Stimulated activated CD8-positive, alpha-beta memory T cell treated with anti-CD3 and anti-CD28 coated beads, Interleukin-7, amount 100 ng/mL, for 24 hours (primary cell): ENCODE data around the gene SERPINI1.
"Not testable (repeated sequence)": the region's sequence is repeated elsewhere in the genome, so short reads cannot be mapped to it uniquely, and the experiment has no call there.

Experiments used
- DNase-seq: peaks from one replicate; pipeline ENCODE4 v3.0.0-alpha.2; 2020; ENCODE audit warnings: low read depth

The SERPINI1 gene

DNA sequence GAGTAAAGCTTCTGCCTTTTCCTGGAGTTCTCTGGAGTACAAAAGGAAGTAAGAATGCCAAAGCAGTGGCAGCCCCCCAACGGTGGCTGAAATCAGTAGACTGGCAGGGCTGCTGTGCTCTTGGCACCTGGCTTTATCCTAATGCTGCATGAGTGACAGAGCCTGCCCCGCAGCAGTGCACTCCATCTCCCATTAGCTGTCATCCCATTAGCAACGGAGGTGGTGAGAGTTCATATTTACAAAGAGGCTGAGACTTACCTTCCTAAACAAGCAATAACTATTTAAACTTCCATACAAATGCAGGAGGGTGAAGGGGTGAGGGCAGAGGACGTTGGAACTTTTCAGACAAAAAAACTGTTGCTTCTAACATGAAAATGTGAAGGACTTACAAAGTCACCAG, 51.9 kb downstream of the SERPINI1 start:
- DNase-seq: no peak

DNA sequence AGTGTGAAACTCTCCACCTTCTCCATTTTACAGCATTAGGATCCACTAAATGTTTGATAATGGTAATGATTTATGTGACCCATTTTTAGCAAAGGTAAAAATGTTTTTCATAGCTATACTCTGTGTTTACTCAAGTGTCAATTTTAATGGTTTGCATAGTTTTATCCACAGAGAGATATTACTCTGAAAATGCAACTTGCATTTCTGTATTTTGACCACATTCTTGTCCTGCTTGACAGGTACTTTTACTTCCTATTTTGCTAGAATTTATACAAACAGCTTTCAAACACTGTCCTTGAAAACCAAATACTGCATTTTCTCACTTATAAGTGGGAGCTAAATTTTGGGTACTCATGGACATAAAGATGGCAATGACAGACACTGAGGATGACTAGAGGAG, 62.9 kb downstream of the SERPINI1 start:
- no peak for DNase-seq

DNA sequence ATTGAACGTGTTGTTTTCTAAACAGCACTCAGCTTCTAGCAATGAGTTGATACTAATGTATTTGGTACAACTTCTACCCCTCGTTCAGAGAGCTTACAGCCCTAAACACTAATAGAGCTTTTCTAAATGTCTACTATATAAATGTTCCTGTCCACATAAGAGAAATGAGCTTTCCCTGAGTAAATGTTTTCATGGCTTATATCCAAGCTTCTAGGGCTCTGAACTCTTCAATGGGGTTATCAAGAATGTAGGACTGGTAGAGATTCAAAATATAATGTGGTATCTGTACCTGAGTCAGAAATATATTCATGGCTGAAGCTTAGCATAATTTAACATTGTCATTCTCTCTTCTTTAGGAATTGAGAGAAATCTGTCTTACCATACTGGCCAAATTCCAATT, 73.4 kb downstream of the SERPINI1 start:
- no peak for DNase-seq

DNA sequence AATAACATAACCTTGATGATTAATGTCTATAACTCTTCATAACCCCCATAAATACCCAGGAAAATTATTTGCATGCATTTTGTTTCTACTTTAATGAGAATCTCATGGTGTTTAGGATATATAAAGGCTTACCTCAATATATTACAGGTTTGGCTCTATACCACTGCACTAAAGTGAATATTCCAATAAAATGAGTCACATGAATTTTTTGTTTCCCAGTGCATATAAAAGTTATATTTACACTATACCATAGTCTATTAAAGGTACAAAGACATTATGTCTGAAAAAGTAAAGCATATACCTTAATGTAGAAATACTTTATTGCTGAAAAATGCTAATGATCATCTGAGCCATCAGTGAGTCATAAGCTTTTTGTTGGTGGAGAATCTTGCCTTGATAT, 74.7 kb downstream of the SERPINI1 start:
- no peak for DNase-seq

DNA sequence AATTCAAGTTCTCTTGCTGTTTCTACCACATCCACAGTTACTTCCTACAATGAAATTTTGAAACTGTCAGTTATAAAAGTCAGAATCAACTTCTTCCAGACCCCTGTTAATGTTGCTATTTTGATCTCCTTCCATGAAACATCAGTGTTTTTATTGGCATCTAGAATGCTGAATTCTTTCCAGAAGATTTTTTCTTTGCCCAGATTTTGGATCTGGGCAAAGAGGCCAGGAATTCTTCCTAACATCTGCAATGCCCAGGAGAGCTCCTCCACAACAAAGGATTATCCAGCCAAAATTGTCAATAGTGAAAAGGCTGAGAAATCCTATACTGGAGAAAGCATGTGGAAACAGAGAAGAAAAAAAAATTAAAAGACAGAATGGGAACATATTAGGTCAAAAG, 75.5 kb downstream of the SERPINI1 start:
- DNase-seq: no peak

DNA sequence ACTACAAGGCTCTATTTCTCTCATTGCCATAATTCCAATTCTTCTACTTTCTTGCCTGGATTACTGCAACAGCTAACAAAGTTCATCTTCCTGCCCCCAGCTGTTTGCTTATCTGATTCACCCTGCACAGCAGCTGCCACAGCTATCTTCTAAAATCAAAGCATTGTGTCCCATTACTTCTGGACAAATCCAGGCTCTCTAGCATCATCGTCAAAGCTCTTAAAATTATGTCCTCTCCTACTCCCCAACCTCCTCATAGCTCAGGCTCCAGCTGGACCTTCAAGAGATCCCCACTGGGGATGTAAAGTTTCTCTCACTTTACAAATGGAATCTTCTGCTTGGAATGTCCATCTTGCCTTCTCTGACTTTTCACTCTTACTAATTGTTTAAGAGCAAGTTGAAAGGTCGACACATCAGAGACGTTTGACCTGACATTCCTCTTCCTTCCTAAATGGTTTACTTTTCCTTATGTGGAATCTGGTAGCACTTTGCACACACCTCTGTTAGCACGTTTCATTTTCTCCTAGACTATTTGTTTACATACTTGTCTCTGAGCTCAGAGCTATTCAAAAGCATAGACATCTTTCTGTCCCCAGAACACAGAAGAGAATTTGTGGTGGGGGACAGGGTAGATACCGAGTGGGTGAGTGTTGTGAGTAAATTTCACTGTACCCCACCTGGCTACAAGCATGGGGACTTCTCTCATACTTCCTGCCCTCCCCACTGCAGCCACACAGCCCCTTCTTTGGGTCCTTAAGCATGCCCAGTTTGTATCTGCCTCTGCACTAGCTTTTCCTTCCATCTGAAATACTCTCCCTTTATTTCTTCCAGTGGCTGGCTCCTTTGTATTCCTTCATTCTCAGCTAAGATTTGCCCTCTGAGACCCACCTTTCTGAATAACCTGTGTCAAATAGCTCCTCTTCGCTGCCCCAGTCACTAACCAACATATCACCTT, 77.9 kb downstream of the SERPINI1 start:
- DNase-seq: no peak

DNA sequence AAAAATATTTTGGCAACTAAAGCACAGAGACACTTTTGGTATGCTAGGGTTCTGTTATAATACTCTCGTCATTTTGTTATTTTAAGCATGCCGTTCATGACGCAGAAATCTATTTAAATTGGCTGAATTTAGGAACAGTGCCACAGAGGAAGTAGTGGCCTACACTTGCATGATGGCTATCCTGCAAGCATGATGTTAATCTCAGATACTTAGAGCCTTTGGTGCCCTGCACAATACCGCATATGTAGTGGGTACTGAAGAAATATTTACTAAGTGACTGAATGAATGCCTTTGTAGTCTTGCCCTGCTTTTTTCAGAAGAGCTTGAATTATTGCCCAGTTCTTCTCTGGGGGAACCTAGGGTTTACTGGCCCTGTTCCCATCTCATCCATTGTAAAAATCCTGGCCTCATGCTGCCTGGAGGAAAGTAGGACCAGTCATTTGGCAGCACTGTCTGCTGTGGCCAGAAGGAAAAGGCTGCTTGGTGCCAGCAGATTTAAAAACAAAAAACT, 79.0 kb downstream of the SERPINI1 start:
- no peak for DNase-seq

DNA sequence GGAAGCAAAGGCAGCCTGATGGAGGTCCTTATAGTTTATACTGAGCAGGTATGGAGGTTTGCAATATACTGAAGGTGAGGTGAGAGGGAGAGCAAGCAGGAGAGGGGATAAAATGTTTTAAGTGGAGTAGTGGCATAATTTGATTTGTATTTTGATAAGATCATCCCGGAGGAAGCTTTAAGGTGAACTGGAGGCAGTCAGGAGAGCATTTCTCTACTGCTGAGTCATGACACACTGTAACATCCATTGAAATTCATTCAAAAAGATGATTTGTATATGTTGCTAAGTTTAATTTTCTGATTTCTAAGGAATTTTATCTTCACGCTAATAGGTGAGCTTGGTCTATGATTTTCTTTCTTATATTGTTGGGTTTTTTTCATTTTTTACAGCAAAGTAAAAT, 81.4 kb downstream of the SERPINI1 start:
- no peak for DNase-seq

DNA sequence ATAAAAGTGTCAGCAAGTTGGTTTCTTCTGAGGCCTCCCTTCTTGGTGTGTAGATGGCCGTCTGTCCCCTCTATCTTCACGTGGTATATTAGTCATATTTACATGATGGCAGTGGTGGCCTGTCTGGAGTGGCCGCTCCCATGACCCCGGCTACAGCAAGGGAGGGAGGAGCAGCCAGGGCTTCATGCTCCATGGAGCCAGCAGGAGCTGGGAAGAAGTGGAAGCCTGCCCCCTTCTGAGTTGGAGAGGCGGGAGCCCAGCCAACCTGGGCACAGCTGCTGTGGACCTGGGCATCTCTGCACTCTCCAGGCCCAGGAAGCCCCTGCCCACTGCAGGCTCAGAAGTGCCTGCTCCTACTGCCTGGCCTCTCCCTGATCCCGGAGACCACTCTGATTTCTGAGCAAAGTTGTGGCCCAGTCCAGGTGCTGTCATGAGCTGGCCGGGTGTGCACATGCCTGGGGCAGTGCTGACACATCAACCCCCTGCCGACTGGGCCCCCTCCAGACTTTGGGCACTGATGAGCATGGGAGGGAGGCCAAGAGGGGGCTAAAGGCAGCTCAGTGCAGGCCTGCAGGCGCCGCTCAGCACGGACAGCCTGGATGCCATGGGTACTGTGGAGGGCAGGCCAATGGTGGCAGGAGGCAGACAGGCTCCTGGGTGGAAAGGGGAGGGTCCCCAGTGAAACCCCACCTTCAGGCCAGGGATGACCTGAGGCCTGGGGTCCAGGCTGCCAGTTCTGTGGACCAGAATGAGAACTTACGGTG, 84.8 kb downstream of the SERPINI1 start:
- DNase-seq: no peak

DNA sequence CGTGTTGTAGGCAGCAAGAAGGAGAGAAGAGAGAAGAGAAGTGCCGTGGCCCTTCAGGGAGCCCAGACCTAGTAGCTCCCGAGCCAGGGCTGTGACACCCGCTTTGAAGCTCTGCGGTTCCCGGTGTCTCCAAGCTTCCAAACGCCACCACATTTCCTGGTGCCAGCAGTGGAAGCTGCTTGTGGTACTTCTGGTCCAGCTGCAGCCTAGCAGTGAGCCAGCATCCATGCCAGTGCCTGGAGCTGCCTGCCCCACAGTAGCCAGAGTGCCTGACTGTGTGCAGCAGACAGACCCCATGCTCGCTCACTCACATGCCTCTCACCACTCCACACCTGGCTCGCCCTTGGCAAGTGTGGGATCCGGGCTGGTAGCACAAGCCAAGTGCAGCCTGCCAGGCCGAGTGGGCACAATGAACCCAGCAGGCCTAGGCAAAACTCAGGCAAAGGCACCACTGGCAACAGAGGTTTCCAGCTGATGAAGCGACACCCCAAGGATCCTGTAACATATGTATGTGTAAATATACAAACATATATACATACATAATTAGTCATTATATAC, 85.8 kb downstream of the SERPINI1 start:
- no peak for DNase-seq

DNA sequence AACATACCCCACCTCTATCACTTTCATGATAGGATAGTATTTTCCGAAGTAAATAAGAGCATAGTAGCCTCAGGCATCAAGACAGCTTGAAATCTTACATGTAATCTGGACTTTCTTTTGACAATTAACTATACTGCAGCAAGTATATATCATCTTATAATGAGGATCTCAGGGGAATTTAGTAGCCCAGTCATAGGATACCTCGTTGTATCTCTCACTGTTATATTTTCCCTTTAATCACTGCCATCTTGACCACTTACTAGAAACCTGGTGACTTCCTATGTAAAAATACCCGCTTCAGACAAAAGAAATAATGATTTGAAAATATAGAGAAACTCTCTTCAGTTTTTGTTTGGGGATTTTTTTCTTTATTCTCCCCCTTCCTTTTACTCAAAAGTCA, 88.2 kb downstream of the SERPINI1 start:
- DNase-seq: no peak

DNA sequence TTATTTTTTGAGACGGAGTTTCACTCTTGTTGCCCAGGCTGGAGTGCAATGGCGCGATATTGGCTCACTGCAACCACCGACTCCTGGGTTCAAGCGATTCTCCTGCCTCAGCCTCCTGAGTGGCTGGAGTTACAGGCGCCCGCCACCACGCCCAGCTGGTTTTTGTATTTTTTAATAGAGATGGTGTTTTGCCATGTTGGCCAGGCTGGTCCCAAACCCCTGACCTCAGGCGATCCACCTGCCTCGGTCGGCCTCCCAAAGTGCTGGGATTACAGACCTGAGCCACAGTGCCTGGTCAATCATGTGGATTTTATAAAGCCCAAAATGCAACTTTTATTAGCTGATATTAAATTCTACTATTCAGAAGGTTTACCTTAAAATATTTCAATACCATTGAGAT, 92.1 kb downstream of the SERPINI1 start:
- DNase-seq: not testable (repeated sequence)

DNA sequence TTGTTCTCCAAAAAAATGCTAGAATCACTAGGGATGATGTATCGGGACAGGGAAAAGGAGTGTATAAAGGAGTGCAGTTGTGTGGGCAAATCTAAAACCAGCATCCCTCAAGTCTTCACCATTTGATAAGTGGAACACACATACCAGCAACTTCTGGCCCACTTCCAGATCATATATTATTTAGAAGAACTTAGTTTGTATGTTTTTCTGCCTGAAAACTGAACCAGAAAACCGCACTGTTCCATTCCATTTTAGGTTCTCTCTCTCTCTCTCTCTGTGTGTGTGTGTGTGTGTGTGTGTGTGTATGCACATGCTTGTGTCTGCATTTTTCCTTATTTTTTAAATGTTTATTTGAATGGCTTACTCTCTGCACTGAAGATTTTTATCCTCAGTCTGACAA, 93.5 kb downstream of the SERPINI1 start:
- DNase-seq: no peak

DNA sequence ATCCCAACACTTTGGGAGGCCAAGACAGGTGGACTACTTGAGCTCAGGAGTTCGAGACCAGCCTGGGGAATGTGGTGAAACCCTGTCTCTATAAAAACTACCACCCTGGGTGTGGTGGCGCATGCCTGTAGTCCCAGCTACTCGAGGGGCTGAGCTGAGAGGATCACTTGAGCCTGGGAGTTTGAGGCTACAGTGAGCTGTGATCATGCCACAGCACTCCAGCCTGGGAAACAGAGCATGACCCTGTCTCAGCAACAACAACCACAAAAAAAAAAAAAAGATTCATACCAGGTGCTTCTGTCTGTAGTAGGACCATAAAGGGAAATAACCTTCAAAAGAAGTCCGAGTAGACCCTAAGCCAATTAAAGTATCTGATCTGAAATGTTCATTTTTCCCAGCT, 94.5 kb downstream of the SERPINI1 start:
- DNase-seq: no peak

DNA sequence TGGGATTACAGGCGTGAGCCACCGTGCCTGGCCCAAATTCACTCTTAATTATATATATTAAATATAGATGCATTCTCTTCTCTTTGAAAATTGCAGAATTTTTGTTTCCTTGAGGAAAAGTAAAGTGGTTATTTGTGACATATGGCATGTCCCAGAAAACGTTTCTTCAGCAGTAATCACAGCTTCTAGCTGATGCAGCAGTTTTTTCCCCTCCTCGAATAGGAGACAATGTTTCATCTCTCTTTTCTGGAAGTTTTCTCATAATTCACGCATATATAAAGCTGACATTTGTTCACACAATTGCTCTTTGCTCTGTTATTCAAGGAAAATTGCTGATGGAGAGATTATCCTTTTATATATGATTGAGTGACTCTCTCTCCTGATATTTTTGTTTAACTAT, 99.8 kb downstream of the SERPINI1 start:
- DNase-seq: no peak

DNA sequence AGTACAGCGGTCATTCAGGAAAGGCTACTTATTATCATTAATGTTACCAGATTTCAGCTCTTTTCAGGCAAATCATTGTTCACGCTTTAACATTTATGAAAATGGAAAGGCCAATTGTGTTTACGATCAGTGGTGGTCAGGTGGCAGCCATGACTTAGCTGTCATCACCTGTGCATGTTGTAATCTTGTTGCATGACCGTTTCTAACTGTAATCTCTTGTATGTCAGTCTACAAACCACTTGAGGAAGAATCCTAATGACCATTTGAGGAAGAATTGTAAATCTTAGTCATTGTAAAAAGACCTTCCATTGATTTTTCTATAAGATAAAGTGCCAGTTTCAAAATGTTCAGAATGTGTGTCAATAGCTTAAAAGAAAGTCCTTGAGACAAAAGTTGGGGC, 100.4 kb downstream of the SERPINI1 start:
- DNase-seq: no peak

DNA sequence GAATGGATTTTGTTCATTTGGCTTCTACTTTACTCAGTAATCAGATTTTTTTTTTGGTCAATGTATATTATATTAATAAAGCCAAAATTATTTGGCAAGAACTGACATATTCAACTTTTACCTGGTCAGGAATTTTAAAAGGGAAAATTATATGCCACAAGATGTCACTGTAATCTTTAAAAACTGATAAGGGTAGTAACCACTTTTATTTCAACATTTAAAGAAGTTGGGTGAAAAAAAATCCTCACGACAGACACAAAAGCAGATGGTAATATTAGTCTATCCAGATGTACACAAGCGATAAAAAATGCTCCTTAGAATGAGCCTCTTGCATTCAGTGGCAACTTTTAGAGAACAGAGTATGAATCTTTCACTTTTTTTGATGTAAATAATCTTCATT, 101.9 kb downstream of the SERPINI1 start:
- DNase-seq: no peak

DNA sequence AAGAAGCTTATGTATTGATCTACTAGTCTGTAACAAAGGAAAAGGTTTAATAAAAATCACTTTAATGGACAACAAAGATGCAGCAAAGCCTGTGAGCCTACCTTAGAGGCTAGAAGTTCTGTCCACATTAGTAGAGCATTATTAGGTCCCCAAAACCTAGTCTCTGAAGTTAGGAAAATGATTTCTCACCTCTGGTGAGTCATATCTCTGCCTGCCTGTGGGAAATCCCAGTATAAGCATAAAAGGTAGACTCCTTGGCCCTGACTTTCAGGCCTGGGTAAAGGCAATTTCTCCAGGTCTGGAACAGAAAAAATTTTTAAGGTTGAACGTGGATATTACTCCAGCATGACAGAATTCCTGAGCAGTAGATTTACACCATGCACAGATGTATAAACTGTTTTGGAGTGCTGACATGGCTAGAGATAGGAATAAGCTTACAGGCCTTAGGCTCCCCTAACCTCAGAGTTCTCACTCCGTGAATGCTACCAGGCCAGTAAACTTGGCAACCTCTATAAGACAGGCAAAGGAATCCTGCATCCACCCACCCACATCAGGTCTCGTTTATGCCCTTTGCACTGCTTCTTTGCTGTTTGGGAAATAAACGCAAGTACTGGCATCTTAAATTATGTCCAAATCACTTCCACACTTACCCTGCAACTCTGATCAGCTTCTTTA, 104.1 kb downstream of the SERPINI1 start:
- no peak for DNase-seq

DNA sequence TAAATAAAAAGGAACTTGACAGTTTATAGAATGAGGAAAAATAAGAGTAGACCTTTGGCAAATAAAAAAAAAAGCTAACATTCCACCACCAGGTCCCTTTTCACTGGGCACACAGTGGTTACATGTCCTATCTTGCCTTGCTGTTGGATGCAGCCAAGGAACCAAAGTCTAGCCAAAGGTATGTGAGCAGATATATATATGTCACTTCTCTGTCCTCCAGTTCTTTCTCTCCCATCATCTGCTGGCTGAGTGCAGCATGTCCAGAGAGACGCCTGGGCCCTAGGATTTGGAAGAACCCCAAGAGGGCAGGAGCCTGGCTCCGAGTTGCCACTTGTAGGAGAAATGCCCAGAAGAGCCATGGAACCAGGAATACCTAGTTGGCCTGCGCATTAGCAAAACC, 104.7 kb downstream of the SERPINI1 start:
- no peak for DNase-seq

DNA sequence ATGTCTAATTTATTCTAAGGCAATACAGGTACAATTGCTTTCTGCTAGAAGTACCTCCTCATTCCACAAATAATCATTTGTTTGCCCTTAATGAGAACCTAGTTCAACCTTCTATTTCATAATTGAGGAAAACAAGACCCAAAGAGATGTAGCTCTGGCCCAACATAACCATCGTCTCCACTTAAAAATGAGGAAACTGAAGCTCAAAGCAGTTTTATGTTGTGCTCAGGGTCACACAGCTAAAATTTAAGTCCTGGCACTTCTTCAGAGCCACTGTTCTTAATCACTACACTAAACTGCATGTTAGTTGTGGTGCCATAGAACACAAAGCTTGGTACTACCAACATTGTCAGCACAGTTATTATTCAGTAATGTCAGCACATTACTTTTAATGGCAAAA, 108.0 kb downstream of the SERPINI1 start:
- no peak for DNase-seq

DNA sequence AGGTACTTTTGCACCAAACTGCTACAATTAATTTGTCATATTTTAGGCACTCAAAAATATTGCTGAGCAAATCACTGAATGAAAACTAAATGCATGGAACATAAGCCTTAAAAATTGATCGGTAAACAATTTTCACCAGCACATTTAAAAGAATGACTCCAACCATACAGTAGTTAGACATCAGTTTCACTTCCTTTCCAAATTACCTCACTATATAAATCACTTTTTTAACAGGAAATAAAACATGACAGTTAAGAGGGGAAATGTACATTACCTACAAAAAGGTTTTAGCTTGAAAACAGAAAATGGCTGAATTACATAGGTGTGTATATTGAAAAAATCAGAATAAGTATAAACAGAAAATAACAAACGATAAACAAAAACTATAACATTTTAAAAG, 108.4 kb downstream of the SERPINI1 start:
- no peak for DNase-seq

DNA sequence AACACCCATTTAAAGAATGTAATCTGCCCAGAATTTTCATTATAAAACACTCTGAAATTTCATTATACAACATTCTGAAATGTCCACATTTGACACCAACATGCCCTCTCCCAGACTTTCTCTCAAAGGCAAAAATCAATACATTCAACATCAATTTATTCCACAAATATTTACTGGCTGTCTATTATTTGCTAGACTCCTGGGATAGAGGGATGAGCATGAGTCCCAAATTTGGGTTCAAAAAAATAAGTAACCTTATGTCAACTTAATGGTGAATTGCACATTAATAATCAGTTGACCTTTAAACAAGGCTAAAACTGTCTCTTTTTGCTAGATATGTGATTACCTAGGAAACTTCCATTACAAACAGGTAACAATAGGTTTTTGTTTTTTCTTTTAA, 109.0 kb downstream of the SERPINI1 start:
- no peak for DNase-seq
